Loucy (cell line): Measurements from ENCODE around the gene UNC13B.
"Not testable (repeated sequence)": the region's sequence is repeated elsewhere in the genome, so short reads cannot be mapped to it uniquely, and the experiment has no call there.

Experiments used
- H2AFZ ChIP-seq: fragments of 200-600 bp; sonication (generic); 2 replicates; pipeline ENCODE4 v1.6.0; 2016; ENCODE audit warnings: antibody characterized with exemption, mild to moderate bottlenecking, low read length, moderate library complexity
- H3F3A ChIP-seq: fragments of 200-600 bp; 2 replicates; pipeline ENCODE4 v1.6.0; 2016; ENCODE audit warnings: antibody characterized with exemption, low read depth, mild to moderate bottlenecking
- H3K27me3 ChIP-seq: fragments of 200-600 bp; sonication (generic); 2 replicates; pipeline ENCODE4 v1.6.1; 2014; ENCODE audit warnings: low read length, mild to moderate bottlenecking; ENCODE audit not compliant: insufficient read depth, poor library complexity, severe bottlenecking
- H3K36me3 ChIP-seq: fragments of 200-600 bp; sonication (generic); 2 replicates; pipeline ENCODE4 v1.6.1; 2016; ENCODE audit warnings: low read length; ENCODE audit not compliant: insufficient read depth
- H3K4me1 ChIP-seq: fragments of 200-600 bp; sonication (generic); 2 replicates; pipeline ENCODE4 v1.5.1; 2014; ENCODE audit warnings: low read length, mild to moderate bottlenecking; ENCODE audit not compliant: insufficient read depth, poor library complexity, severe bottlenecking
- H3K4me2 ChIP-seq: fragments of 200-600 bp; sonication (generic); 2 replicates; pipeline ENCODE4 v1.6.0; 2014; ENCODE audit warnings: antibody characterized with exemption, low read length, low read depth, mild to moderate bottlenecking; ENCODE audit not compliant: poor library complexity, severe bottlenecking
- H3K4me3 ChIP-seq: fragments of 200-600 bp; sonication (generic); 2 replicates; pipeline ENCODE4 v1.5.1; 2014; ENCODE audit warnings: low read length, mild to moderate bottlenecking, mixed read lengths; ENCODE audit not compliant: poor library complexity, severe bottlenecking
- H3K79me2 ChIP-seq: fragments of 200-600 bp; sonication (generic); 2 replicates; pipeline ENCODE4 v1.6.1; 2014; ENCODE audit warnings: low read length; ENCODE audit not compliant: insufficient read depth
- H3K9ac ChIP-seq: fragments of 200-600 bp; sonication (generic); 2 replicates; pipeline ENCODE4 v1.6.0; 2014; ENCODE audit warnings: mild to moderate bottlenecking, low read depth, low read length, moderate library complexity; ENCODE audit not compliant: poor library complexity, severe bottlenecking
- H3K9me2 ChIP-seq: fragments of 200-600 bp; sonication (generic); replicated peaks from 2 replicates; pipeline ENCODE4 v1.6.1; 2016; ENCODE audit warnings: low read depth, low read length, mixed read lengths
- H3K9me3 ChIP-seq: fragments of 200-600 bp; sonication (generic); 2 replicates; pipeline ENCODE4 v1.6.1; 2014; ENCODE audit warnings: mild to moderate bottlenecking, antibody characterized with exemption, low read length, low read depth; ENCODE audit not compliant: insufficient read depth
- H4K20me1 ChIP-seq: fragments of 200-600 bp; sonication (generic); 2 replicates; pipeline ENCODE4 v1.6.0; 2014; ENCODE audit warnings: antibody characterized with exemption, low read length, mild to moderate bottlenecking; ENCODE audit not compliant: insufficient read depth, poor library complexity, severe bottlenecking
- EZH2phosphoT487 ChIP-seq: fragments of 200-600 bp; IDR thresholded peaks from 2 replicates; pipeline ENCODE4 v1.6.1; 2018; ENCODE audit warnings: antibody characterized with exemption, mild to moderate bottlenecking, moderate library complexity, borderline replicate concordance
- TF ChIP-seq, protein P1 (sequence below): fragments of 200-600 bp; sonication (generic); conservative IDR thresholded peaks from 2 replicates; pipeline ENCODE4 v1.5.1; 2014; ENCODE audit warnings: mild to moderate bottlenecking, antibody characterized with exemption, low read length

The UNC13B gene

DNA sequence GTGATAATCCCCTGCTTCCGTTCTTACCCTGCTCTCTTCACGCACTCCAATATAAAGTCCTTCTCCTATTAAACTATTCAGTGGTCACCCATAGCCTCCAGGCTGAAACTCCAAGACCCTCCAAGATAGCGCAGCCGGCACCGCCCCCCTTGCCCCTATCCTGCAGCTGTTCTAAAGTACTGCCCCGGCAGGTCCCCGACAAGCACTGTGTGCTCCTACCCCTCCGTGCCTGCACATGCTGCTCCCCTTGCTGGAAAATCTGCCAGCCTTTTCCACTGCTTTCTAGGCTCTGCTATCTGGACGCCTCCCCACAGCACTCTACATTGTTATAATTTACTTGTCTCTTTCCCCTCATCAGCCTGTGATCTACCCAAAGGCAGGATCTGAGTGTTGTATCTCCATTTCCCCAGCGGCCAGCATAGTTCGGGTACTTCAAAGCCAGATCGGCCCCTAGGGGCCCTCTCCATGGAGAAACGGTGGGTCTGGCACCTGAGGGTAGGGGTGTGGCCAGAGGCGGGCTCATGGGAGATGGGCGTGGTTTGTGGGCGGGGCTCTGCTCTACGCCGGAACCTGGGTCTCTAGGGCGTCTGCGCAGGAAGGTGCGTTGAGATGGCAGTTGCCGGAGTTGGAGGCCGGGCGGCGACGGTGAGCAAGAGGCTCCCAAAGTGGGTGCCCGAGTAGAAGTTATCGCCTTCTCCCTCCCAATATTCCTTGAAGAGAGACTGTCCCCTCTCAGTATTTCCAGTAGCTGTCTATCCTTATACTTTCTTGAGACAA, 244.6 kb downstream of the UNC13B start:
- TF ChIP-seq EZH2phosphoT487, result no peak
- TF ChIP-seq, protein P1, sequence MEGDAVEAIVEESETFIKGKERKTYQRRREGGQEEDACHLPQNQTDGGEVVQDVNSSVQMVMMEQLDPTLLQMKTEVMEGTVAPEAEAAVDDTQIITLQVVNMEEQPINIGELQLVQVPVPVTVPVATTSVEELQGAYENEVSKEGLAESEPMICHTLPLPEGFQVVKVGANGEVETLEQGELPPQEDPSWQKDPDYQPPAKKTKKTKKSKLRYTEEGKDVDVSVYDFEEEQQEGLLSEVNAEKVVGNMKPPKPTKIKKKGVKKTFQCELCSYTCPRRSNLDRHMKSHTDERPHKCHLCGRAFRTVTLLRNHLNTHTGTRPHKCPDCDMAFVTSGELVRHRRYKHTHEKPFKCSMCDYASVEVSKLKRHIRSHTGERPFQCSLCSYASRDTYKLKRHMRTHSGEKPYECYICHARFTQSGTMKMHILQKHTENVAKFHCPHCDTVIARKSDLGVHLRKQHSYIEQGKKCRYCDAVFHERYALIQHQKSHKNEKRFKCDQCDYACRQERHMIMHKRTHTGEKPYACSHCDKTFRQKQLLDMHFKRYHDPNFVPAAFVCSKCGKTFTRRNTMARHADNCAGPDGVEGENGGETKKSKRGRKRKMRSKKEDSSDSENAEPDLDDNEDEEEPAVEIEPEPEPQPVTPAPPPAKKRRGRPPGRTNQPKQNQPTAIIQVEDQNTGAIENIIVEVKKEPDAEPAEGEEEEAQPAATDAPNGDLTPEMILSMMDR, result no peak
- no peaks in the 10 kb centered on the region for H3K79me2 ChIP-seq

DNA sequence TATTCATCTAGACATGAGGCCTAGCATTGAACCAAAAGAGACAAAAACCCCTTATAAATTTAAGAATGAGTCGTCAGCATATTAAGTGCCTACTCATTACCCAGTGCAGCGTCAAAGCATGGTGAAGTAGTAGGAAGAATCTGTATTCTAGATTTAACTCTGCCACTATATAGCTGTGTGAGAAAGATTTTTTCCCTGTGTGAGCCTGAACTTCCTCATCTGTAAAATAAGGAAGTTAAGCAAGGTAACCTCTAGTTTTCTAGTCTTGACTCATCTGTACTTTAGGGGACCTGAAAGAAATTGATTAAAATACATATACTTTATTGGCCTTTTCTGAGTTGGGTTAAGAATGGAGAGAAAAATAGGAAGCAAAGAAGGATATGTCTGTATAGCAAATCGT, 246.0 kb downstream of the UNC13B start:
- no peaks in the 10 kb centered on the region for H3K27me3 ChIP-seq
- no peaks in the 10 kb centered on the region for H3K36me3 ChIP-seq
- H3K9ac ChIP-seq, result no peak overlapping the region
- no peaks in the 10 kb centered on the region for H3K79me2 ChIP-seq
- H3K4me2 ChIP-seq, result no peak overlapping the region
- H3F3A ChIP-seq, result no peaks in the 10 kb centered on the region
- H3K9me3 ChIP-seq, result no peaks in the 10 kb centered on the region
- no peak for TF ChIP-seq EZH2phosphoT487
- TF ChIP-seq, protein P1, result no peak
- H2AFZ ChIP-seq, result no peak overlapping the region
- no peaks in the 10 kb centered on the region for H4K20me1 ChIP-seq
- no peaks in the 10 kb centered on the region for H3K4me1 ChIP-seq
- no peak overlapping the region for H3K4me3 ChIP-seq
- no peaks in the 10 kb centered on the region for H3K9me2 ChIP-seq

More for the DNA sequence above, 244.6 kb downstream of the UNC13B start:
- Histone ChIP-seq H3K9ac (no peak overlapping the region), H3K9me3 (no peaks in the 10 kb centered on the region), H3K4me3 (no peak overlapping the region), H3K4me1 (no peaks in the 10 kb centered on the region), H4K20me1 (no peaks in the 10 kb centered on the region), H3K4me2 (no peak overlapping the region), H2AFZ (no peak overlapping the region), H3K27me3 (no peaks in the 10 kb centered on the region), H3F3A (no peaks in the 10 kb centered on the region), H3K36me3 (no peaks in the 10 kb centered on the region), H3K9me2 (no peaks in the 10 kb centered on the region)

DNA sequence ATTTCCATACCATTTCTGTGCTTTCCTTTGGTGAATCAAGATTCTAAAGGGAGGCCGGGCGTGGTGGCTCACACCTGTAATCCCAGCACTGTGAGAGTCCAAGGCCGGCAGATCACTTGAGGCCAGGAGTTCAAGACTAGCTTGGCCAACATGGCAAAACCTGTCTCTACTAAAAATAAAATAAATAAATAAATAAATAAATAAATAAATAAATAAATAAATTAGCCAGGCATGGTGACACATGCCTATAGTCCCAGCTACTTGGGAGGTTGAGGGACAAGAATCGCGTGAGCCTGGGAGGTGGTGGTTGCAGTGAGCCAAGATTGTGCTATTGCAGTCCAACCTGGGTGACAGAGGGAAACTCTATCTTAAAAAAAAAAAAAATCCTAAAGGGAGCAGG, 247.6 kb downstream of the UNC13B start:
- not testable (repeated sequence) for H4K20me1 ChIP-seq, H3K4me2 ChIP-seq, H3K9me3 ChIP-seq, H3K36me3 ChIP-seq, H3K9me2 ChIP-seq, H3K4me1 ChIP-seq, H3F3A ChIP-seq, H3K4me3 ChIP-seq, H3K79me2 ChIP-seq, H2AFZ ChIP-seq, H3K9ac ChIP-seq, H3K27me3 ChIP-seq

DNA sequence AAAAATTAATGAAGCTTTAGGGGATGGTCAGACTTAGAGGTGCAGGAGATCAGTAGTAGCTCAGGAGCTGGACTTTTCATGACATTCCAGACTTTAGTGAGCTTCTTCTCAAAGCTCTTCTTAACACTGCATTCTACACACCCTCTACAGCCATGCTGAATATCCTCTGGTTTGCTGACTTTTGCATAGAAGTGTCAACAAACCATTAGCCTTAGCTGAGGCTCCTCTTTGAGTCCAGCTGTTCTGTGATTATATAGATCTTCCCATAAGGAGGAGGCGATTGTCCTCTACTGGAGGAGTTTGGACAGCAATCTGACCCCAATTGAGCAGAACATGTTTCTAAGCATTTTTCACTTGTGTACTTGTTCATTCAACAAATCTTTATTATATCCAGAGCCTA, 253.1 kb downstream of the UNC13B start:
- H2AFZ ChIP-seq, result no peak overlapping the region
- H3K4me1 ChIP-seq, result no peaks in the 10 kb centered on the region
- no peaks in the 10 kb centered on the region for H3K36me3 ChIP-seq
- H3K4me3 ChIP-seq, result no peak overlapping the region
- no peaks in the 10 kb centered on the region for H3K9me3 ChIP-seq
- no peak overlapping the region for H3K9ac ChIP-seq
- no peaks in the 10 kb centered on the region for H3K9me2 ChIP-seq
- H3K79me2 ChIP-seq, result no peaks in the 10 kb centered on the region
- H3F3A ChIP-seq, result no peaks in the 10 kb centered on the region
- H3K27me3 ChIP-seq, result no peaks in the 10 kb centered on the region
- no peaks in the 10 kb centered on the region for H4K20me1 ChIP-seq
- no peak overlapping the region for H3K4me2 ChIP-seq
- TF ChIP-seq EZH2phosphoT487, result no peak
- TF ChIP-seq, protein P1, result no peak
